Measurements from ENCODE around the gene IFT25. TPM values are rescaled to one million over a fixed set of nuclear protein-coding genes. Genes with fewer than 3 reads are reported as not detected.
"Not testable (repeated sequence)": the region's sequence is repeated elsewhere in the genome, so short reads cannot be mapped to it uniquely, and the experiment has no call there.

Gene IFT25
- total RNA-seq, 4 donors from 2014 or later: 15.5 to 39.9 (median 26.8) TPM

- Histone ChIP-seq H3K27ac (no peak overlapping the region), H3K27me3 (no peaks in the 10 kb centered on the region), H3K36me3 (peaks cover 0 to 47% (median 0%) of the 10 kb centered on the region in 3 donors), H3K9me3 (no peaks in the 10 kb centered on the region), H3K4me1 (no peaks in the 10 kb centered on the region), H3K4me3 (no peak overlapping the region)
- no peak for DNase-seq (ENCODE audit: low spot score in 2 of 2)
- WGBS, 2 donors: 94 to 95% methylated on average over 7 of the region's 7 CpGs
- TF ChIP-seq POLR2A (IDR thresholded peaks at IDR 0.05) (no peak), EP300 (IDR thresholded peaks at IDR 0.05) (no peak)
- TF ChIP-seq, protein P1, sequence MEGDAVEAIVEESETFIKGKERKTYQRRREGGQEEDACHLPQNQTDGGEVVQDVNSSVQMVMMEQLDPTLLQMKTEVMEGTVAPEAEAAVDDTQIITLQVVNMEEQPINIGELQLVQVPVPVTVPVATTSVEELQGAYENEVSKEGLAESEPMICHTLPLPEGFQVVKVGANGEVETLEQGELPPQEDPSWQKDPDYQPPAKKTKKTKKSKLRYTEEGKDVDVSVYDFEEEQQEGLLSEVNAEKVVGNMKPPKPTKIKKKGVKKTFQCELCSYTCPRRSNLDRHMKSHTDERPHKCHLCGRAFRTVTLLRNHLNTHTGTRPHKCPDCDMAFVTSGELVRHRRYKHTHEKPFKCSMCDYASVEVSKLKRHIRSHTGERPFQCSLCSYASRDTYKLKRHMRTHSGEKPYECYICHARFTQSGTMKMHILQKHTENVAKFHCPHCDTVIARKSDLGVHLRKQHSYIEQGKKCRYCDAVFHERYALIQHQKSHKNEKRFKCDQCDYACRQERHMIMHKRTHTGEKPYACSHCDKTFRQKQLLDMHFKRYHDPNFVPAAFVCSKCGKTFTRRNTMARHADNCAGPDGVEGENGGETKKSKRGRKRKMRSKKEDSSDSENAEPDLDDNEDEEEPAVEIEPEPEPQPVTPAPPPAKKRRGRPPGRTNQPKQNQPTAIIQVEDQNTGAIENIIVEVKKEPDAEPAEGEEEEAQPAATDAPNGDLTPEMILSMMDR (IDR thresholded peaks at IDR 0.05): no peak
Measured at GRCh38 chr1:53975861-53976260, 30.4 kb upstream of the IFT25 start.

- WGBS, 2 donors: 45 to 57% methylated on average over 2 of the region's 2 CpGs
- peaks cover 0 to 86% (median 0%) of the 10 kb centered on the region in 3 donors for H3K36me3 ChIP-seq
- peak overlapping the region in 1 of 4 donors; percentile 18 for H3K27ac ChIP-seq
Measured at GRCh38 chr1:53971718-53972117, 26.2 kb upstream of the IFT25 start.

GRCh38 chr1:53969323-53969722 lies 23.8 kb upstream of the IFT25 start:
- H3K4me1 ChIP-seq; H3K27me3 ChIP-seq; DNase-seq (ENCODE audit: low spot score in 2 of 2); H3K4me3 ChIP-seq; H3K27ac ChIP-seq; H3K9me3 ChIP-seq: not testable (repeated sequence)
- H3K36me3 ChIP-seq: peaks cover 0 to 82% (median 0%) of the 10 kb centered on the region in 3 donors
- 90 to 97% methylated on average over 2 of the region's 2 CpGs for WGBS, 2 donors

More at GRCh38 chr1:53971718-53972117, 26.2 kb upstream of the IFT25 start:
- no peak for DNase-seq (ENCODE audit: low spot score in 2 of 2)
- Histone ChIP-seq H3K4me3 (no peak overlapping the region), H3K27me3 (no peaks in the 10 kb centered on the region), H3K4me1 (no peaks in the 10 kb centered on the region), H3K9me3 (no peaks in the 10 kb centered on the region)
- TF ChIP-seq EP300 (IDR thresholded peaks at IDR 0.05) (no peak), POLR2A (IDR thresholded peaks at IDR 0.05) (no peak)
- TF ChIP-seq, protein P1 (IDR thresholded peaks at IDR 0.05): no peak

DNA sequence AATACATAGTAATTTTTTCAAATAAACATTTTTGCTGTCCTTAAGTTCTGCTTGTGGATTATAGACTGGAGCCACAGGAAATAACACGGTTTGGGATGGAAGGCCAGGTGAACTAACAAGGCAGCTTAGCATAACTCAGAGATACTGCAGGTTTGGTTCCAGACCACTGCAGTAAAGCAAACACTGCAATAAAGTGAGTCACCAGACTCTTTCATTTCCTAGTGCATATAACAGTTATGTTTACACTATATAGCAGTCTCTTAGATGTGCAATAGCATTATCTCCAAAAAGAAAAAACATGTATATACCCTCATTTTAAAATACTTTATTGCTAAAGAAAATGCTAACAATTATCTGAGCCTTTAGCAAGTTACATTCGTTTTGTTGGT lies 22.6 kb upstream of the IFT25 start:
- Histone ChIP-seq H3K9me3 (no peaks in the 10 kb centered on the region), H3K36me3 (peaks cover 0 to 87% (median 3%) of the 10 kb centered on the region in 3 donors), H3K27ac (no peak overlapping the region), H3K27me3 (no peaks in the 10 kb centered on the region), H3K4me1 (no peaks in the 10 kb centered on the region), H3K4me3 (no peak overlapping the region)
- DNase-seq (ENCODE audit: low spot score in 2 of 2): no peak
- WGBS, 2 donors: 82 to 86% methylated on average over 2 of the region's 2 CpGs
- TF ChIP-seq EP300 (IDR thresholded peaks at IDR 0.05) (no peak), POLR2A (IDR thresholded peaks at IDR 0.05) (no peak)
- TF ChIP-seq, protein P1 (IDR thresholded peaks at IDR 0.05): no peak

DNA sequence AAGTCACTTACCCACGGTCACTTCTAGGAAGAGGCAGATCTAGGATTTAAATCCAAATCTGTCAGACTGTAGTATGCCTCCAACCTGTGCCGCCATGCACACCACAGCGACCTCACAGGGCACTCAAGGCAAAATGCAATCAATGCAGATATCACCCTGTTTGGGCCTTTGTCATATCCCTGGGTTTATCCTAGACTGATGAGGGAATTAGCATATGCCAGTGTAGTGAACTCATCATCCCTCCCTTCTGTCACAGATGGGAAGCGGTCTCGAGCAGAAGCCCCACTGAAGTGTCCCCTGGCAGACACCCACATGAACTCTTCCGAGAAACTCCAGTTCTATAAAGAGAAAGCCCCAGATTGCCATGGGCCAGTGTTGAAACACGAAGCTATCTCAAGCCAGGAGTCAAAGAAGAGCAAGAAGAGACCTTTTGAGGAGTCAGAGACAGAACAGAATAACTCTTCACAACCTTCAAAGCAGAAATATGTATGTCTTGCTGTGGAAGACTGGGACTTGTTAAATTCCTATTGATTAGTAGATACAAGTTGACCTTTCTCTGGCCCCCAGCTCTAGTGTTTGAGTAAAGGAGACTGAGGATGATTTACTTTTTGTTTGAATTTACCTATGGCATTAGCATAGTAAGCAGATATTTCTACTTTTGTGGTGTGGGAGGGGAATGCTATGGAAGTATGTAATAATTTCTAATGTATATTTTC lies 22.1 kb upstream of the IFT25 start:
- no peaks in the 10 kb centered on the region for H3K4me1 ChIP-seq
- H3K36me3 ChIP-seq: peaks cover 0 to 92% (median 9%) of the 10 kb centered on the region in 3 donors
- WGBS, 2 donors: 87 to 92% methylated on average over 7 of the region's 7 CpGs

More for the DNA sequence above, 22.1 kb upstream of the IFT25 start:
- DNase-seq (ENCODE audit: low spot score in 2 of 2): no peak
- no peak overlapping the region for H3K4me3 ChIP-seq
- TF ChIP-seq POLR2A (IDR thresholded peaks at IDR 0.05) (no peak), EP300 (IDR thresholded peaks at IDR 0.05) (no peak)
- TF ChIP-seq, protein P1 (IDR thresholded peaks at IDR 0.05): no peak
- H3K9me3 ChIP-seq: no peaks in the 10 kb centered on the region
- H3K27me3 ChIP-seq: no peaks in the 10 kb centered on the region
- H3K27ac ChIP-seq: no peak overlapping the region

Data from tibial nerve (tissue), 4 donors.